GM19328 (cell line): ENCODE results near the gene HIGD1C.
"Not testable (repeated sequence)": the region's sequence is repeated elsewhere in the genome, so short reads cannot be mapped to it uniquely, and the experiment has no call there.

Experiments used
- ATAC-seq: cut with Tn5 transposase; IDR thresholded peaks from one replicate; pipeline ENCODE4 v1.9.1; 2021; ENCODE audit warnings: mild to moderate bottlenecking, moderate library complexity; ENCODE audit not compliant: unreplicated experiment

The HIGD1C gene

GRCh38 chr12:50933459-50934124 lies 18.8 kb upstream of the HIGD1C start:
- ATAC-seq: no peak

- ATAC-seq: no peak
Measured at GRCh38 chr12:50934371-50934851, 17.9 kb upstream of the HIGD1C start.

- ATAC-seq: no peak
Measured at GRCh38 chr12:50934981-50935807, 17.1 kb upstream of the HIGD1C start.

GRCh38 chr12:50936821-50937530 lies 15.4 kb upstream of the HIGD1C start:
- no peak for ATAC-seq

GRCh38 chr12:50937653-50938052 lies 14.7 kb upstream of the HIGD1C start:
- no peak for ATAC-seq

- ATAC-seq: no peak
Measured at GRCh38 chr12:50947933-50948626, 4.3 kb upstream of the HIGD1C start.

- ATAC-seq: no peak
Measured at GRCh38 chr12:50948798-50949197, 3.5 kb upstream of the HIGD1C start.

- ATAC-seq: no peak
Measured at GRCh38 chr12:50949801-50950302, 2.5 kb upstream of the HIGD1C start.

GRCh38 chr12:50951112-50951511 lies 1.2 kb upstream of the HIGD1C start:
- no peak for ATAC-seq

- ATAC-seq: no peak
Measured at GRCh38 chr12:50953047-50953446, 703 bp downstream of the HIGD1C start.

- ATAC-seq: not testable (repeated sequence)
Measured at GRCh38 chr12:50954789-50955188, 2.4 kb downstream of the HIGD1C start.

GRCh38 chr12:50955288-50955687 lies 2.9 kb downstream of the HIGD1C start:
- ATAC-seq: no peak

GRCh38 chr12:50955697-50956096 lies 3.4 kb downstream of the HIGD1C start:
- ATAC-seq: no peak

- ATAC-seq: no peak
Measured at GRCh38 chr12:50960130-50960529, 7.8 kb downstream of the HIGD1C start.

- no peak for ATAC-seq
Measured at GRCh38 chr12:50961708-50962107, 9.4 kb downstream of the HIGD1C start.

- no peak for ATAC-seq
Measured at GRCh38 chr12:50964432-50964831, 12.1 kb downstream of the HIGD1C start.

GRCh38 chr12:50971946-50972345 lies 19.6 kb downstream of the HIGD1C start:
- no peak for ATAC-seq

- ATAC-seq: no peak
Measured at GRCh38 chr12:50979369-50980052, 27.2 kb downstream of the HIGD1C start.

- no peak for ATAC-seq
Measured at GRCh38 chr12:50980545-50980944, 28.2 kb downstream of the HIGD1C start.
